Muscle of back (tissue), 13 donors: ENCODE results near the gene TEX13C. TPM values are rescaled to one million over a fixed set of nuclear protein-coding genes. Genes with fewer than 3 reads are reported as not detected.
"Not testable (repeated sequence)": the region's sequence is repeated elsewhere in the genome, so short reads cannot be mapped to it uniquely, and the experiment has no call there.

Source experiments
- DNase-seq, 3 donors: peaks; one replicate each; pipeline versions ENCODE4 v3.0.0 to v3.0.0-alpha.2; 2013
- long read RNA-seq, 9 donors: transcript quantifications; one replicate each; lab custom pipeline, GENCODE V29; 2026
- polyA plus RNA-seq, 10 donors: library from polyadenylated mRNA; unstranded; fragments of 120-200 nt; gene quantifications; one replicate each; pipeline ENCODE4 v1.2.1, GENCODE V29; 2013; ENCODE audit not compliant: insufficient read length in 10 of 10

Gene TEX13C
- under 1 TPM in 2 of 10 donors, not detected in 8; 0.04 TPM for polyA plus RNA-seq
- long read RNA-seq, donor 1 = 0 reads
- long read RNA-seq, donor 2 = 0 reads
- long read RNA-seq, donor 3, full-length matches to known transcripts = 1 of 1 reads
- long read RNA-seq, donor 3, partial matches to known transcripts = 0 of 1 reads
- long read RNA-seq, donor 3, other reads (novel, unspliced or antisense) = 0 of 1 reads
- long read RNA-seq, donor 4 = 0 reads
- long read RNA-seq, donor 5, full-length matches to known transcripts = 1 of 1 reads
- long read RNA-seq, donor 5, partial matches to known transcripts = 0 of 1 reads
- long read RNA-seq, donor 5, other reads (novel, unspliced or antisense) = 0 of 1 reads
- long read RNA-seq, donor 6 = 0 reads
- long read RNA-seq, donor 7 = 0 reads
- long read RNA-seq, donor 8 = 0 reads
- long read RNA-seq, donor 9 = 0 reads

- DNase-seq = no peak
These were observed at the start of gene TEX13C for GRCh38 chrX:125319646-125320521. TSS of gene TEX13C (plus strand) at chrX:125319871. CDS start at chrX:125320120, 249 bp downstream.

GRCh38 chrX:125287282-125287681 lies 32.4 kb upstream of the TEX13C start:
- no peak for DNase-seq

- DNase-seq = no peak
These were observed 31.3 kb upstream of the TEX13C start for GRCh38 chrX:125288343-125288742.

- no peak for DNase-seq
These were observed 30.5 kb upstream of the TEX13C start for GRCh38 chrX:125289209-125289608.

GRCh38 chrX:125289920-125290319 lies 29.8 kb upstream of the TEX13C start:
- DNase-seq = no peak

- no peak for DNase-seq
These were observed 28.5 kb upstream of the TEX13C start for GRCh38 chrX:125291124-125291523.

GRCh38 chrX:125293850-125294780 lies 25.6 kb upstream of the TEX13C start:
- no peak for DNase-seq

GRCh38 chrX:125295337-125295736 lies 24.3 kb upstream of the TEX13C start:
- no peak for DNase-seq

- DNase-seq = no peak
These were observed 20.8 kb upstream of the TEX13C start for GRCh38 chrX:125298871-125299270.

GRCh38 chrX:125306335-125306866 lies 13.3 kb upstream of the TEX13C start:
- DNase-seq = no peak

- DNase-seq = no peak
These were observed 11.0 kb upstream of the TEX13C start for GRCh38 chrX:125308653-125309052.

- DNase-seq = not testable (repeated sequence)
These were observed 505 bp upstream of the TEX13C start for GRCh38 chrX:125319166-125319565.

GRCh38 chrX:125322431-125322830 lies 2.8 kb downstream of the TEX13C start:
- DNase-seq = no peak

GRCh38 chrX:125326599-125326998 lies 6.9 kb downstream of the TEX13C start:
- DNase-seq = no peak

GRCh38 chrX:125327891-125328290 lies 8.2 kb downstream of the TEX13C start:
- DNase-seq = no peak

GRCh38 chrX:125333583-125333982 lies 13.9 kb downstream of the TEX13C start:
- no peak for DNase-seq

- no peak for DNase-seq
These were observed 20.8 kb downstream of the TEX13C start for GRCh38 chrX:125340490-125340889.

GRCh38 chrX:125374169-125374568 lies 54.5 kb downstream of the TEX13C start:
- no peak for DNase-seq
